T follicular helper cell (primary cell): ENCODE results near the gene MBNL3.
"Not testable (repeated sequence)": the region's sequence is repeated elsewhere in the genome, so short reads cannot be mapped to it uniquely, and the experiment has no call there.

ENCODE experiments used
- DNase-seq: peaks from one replicate; pipeline ENCODE4 v3.0.0-alpha.2; 2020; ENCODE audit warnings: low read depth

The MBNL3 gene

DNA sequence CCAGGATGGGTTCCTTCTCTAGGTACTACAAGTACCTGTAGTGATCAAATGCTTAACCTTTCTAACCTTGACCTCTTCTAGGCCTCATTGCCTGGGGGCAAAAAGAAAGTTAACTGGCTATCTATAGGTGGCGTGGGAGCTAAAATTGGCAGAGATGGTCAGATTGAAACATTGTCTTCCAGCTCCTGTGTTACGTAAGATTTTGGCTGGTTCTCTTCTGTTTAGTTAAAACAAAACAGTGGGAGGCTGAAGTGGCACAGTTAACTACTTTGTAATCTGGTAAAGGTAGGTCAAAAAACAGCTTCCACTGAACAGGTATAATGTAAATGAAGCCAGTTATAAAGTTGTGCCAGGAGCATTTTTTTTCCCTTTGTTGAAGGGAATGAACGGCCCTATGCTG is 115.2 kb downstream of the MBNL3 start:
- no peak for DNase-seq

GRCh38 chrX:132369617-132370326 is 119.1 kb downstream of the MBNL3 start:
- no peak for DNase-seq

GRCh38 chrX:132367984-132368383 is 120.9 kb downstream of the MBNL3 start:
- no peak for DNase-seq

GRCh38 chrX:132367314-132367713 is 121.5 kb downstream of the MBNL3 start:
- DNase-seq = no peak

- no peak for DNase-seq
Observed at GRCh38 chrX:132365490-132365889, 123.3 kb downstream of the MBNL3 start.

DNA sequence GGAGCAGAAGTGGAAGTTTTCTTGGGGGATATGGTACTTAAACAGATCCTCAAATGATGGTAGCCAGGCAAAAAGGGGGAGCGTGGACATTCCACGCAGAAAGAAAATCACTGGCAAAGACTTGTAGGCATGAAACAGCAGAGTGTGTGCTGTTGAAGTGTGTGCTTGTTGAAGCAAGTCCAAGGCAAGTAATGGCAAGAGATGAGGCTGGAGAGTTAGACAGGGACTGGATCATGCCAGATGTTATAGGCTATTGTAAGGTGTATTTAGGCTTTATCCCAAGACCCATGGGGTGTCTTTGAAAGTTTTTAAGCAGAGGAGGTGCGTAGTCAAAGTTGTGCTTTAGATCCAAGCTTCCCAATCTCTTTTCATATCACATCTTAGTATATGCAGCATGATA is 124.5 kb downstream of the MBNL3 start:
- no peak for DNase-seq

DNA sequence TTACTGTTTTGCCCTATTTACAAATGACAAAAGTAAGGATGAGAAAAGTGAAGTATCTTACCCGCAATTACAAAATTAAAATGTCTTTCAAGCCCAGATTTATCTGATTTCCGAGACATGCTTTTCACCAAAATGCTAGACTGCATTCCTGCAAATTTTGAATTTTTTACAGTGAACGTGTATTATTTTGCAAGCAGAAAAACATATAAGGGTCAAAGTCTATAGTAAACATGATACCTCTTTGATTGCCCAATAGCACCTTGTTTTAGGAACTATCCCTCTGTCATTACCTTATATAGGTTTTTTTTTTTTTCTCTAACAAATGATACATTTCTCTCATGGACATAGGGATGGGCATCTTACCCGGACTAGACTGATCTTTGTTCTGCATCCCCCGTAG is 135.4 kb downstream of the MBNL3 start:
- DNase-seq = no peak

DNA sequence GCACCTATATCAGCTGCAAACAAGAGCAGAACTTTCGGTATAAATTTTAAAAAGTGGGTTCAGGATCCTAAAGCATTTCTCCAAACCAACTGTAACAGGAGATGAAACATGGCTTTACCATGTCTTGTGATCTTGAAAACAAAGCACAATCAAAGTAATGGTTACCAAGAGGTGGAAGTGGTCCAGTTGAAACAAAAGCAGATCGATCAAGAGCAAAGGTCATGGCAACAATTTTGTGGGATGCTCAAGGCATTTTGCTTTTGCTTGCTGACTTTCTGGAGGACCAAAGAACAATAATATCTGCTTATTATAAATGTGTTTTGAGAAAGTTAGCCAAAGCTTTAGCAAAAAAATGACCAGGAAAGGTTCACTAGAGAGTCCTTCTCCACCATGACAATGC is 152.7 kb downstream of the MBNL3 start:
- no peak for DNase-seq

GRCh38 chrX:132333351-132333750 is 155.5 kb downstream of the MBNL3 start:
- no peak for DNase-seq

DNA sequence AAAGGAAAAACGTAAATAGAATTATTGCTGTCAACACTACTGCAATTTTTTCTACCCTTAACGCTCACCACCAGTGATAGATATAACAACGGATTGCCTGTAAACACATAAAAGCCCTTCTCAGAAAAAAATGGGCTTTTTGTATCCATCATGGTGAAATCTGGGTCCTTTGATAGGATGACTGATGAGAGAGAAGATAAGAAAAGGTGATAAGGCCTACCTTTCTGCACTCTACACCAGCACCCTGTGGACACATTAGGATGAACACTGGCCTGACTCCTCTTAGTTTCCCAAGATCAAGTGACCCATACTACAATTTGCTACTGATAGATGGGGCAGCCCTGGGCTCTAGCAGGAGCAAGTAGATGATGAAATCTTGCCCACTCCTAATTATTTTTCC is 157.3 kb downstream of the MBNL3 start:
- DNase-seq = no peak

- DNase-seq = no peak
Observed at GRCh38 chrX:132331000-132331399, 157.8 kb downstream of the MBNL3 start.

DNA sequence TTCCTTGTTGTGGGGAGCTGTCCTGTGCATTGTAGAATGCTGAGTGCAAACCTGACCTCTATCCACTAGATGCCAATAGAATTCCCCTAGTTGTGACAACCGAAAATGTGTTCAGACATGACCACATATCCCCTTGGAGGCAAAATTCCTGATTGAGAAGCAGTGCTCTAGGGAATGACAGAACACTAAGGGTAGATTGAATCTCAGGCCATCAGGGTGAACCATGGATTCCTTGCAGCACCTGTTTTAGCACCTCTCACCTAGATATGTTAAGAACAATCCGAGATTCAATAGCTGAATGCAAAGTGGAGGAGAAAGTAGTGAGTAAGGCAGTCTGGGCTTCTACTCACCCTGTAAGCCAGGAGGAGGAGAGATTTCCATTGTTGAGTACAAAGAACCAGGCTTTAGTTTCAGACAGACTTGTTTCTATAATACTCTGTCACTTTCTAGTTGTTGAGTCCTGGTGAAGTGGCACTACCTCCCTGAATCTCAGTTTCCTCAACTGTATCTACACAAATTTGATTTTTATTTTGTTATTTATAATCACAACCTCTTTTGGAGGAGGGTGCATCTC is 158.6 kb downstream of the MBNL3 start:
- no peak for DNase-seq

- DNase-seq = not testable (repeated sequence)
Observed at GRCh38 chrX:132326960-132327359, 161.9 kb downstream of the MBNL3 start.
